ENCODE measurements around the gene SVIL. TPM values are rescaled to one million over a fixed set of nuclear protein-coding genes. Genes with fewer than 3 reads are reported as not detected.
A peak's percentile ranks its signal among the peaks of the same experiment; 100 is the strongest.
"Not testable (repeated sequence)": the region's sequence is repeated elsewhere in the genome, so short reads cannot be mapped to it uniquely, and the experiment has no call there.

The SVIL gene
- total RNA-seq, 1 donor = 36.9 TPM

DNA sequence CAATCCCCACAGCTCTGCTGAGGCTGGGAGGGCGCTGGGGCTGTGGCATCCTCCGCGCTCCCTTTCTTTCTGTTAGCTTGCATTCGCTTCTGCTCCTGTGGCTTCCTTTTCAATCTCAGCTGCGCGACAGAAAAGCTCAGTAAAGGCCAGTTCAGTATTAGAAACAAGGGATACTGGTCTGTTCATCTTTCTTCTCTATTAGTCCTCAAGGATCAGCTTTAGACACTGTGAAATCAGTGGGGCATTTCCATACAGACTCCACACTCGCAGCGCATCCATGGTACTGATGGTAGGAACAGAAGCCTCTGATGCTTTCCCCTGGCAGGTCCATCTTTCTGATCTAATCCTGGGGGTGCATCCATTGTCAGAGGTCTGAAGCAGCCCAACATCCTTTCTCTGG, 182.2 kb downstream of the SVIL start:
- Histone ChIP-seq H3K4me2 (ENCODE audit: insufficient read depth, low read length) (no peak overlapping the region), H3K4me1 (ENCODE audit: insufficient read depth, low read length) (no peaks in the 10 kb centered on the region), H3K4me3 (ENCODE audit: insufficient read depth, low read length) (no peak overlapping the region), H4K20me1 (ENCODE audit: insufficient read depth, low read length) (peaks cover 4% of the 10 kb centered on the region), H2AFZ (ENCODE audit: low read length) (no peak overlapping the region), H3K27ac (ENCODE audit: low read depth, low read length) (no peak overlapping the region), H3K36me3 (ENCODE audit: insufficient read depth, low read length) (peaks cover 6% of the 10 kb centered on the region), H3K27me3 (ENCODE audit: insufficient read depth, low read length) (no peaks in the 10 kb centered on the region), H3K79me2 (ENCODE audit: insufficient read depth, low read length) (peaks cover 38% of the 10 kb centered on the region), H3K9me3 (ENCODE audit: low read depth, low read length) (no peaks in the 10 kb centered on the region)
- TF ChIP-seq, protein P1, sequence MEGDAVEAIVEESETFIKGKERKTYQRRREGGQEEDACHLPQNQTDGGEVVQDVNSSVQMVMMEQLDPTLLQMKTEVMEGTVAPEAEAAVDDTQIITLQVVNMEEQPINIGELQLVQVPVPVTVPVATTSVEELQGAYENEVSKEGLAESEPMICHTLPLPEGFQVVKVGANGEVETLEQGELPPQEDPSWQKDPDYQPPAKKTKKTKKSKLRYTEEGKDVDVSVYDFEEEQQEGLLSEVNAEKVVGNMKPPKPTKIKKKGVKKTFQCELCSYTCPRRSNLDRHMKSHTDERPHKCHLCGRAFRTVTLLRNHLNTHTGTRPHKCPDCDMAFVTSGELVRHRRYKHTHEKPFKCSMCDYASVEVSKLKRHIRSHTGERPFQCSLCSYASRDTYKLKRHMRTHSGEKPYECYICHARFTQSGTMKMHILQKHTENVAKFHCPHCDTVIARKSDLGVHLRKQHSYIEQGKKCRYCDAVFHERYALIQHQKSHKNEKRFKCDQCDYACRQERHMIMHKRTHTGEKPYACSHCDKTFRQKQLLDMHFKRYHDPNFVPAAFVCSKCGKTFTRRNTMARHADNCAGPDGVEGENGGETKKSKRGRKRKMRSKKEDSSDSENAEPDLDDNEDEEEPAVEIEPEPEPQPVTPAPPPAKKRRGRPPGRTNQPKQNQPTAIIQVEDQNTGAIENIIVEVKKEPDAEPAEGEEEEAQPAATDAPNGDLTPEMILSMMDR (IDR thresholded peaks at IDR 0.05; ENCODE audit: extremely low read depth, low read depth, low read length) = no peak
- no peak for DNase-seq (ENCODE audit: insufficient read length, low spot score, missing footprints)

DNA sequence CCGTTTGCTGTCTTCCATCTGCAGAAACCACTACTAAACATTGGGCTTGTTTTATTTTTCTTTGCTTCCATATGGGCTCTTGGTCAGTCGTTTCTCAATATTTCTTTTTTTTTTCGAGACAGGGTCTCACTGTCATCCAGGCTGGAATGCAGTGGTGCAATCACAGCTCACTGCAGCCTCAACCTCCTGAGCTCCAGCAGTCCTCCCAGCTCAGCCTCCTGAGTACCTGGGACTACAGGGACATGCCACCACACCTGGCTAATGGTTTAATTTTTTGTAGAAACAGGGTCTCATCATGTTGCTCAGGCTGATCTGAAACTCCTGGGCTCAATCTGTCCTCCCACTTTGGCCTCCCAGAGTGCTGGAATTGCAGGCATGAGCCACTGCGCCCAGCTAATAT, 182.8 kb downstream of the SVIL start:
- TF ChIP-seq, protein P1 (IDR thresholded peaks at IDR 0.05; ENCODE audit: extremely low read depth, low read depth, low read length) = no peak
- H2AFZ ChIP-seq (ENCODE audit: low read length) = no peak overlapping the region
- H4K20me1 ChIP-seq (ENCODE audit: insufficient read depth, low read length) = peaks cover 4% of the 10 kb centered on the region
- no peak overlapping the region for H3K4me3 ChIP-seq (ENCODE audit: insufficient read depth, low read length)
- no peak overlapping the region for H3K27ac ChIP-seq (ENCODE audit: low read depth, low read length)
- H3K79me2 ChIP-seq (ENCODE audit: insufficient read depth, low read length) = peaks cover 44% of the 10 kb centered on the region
- H3K4me2 ChIP-seq (ENCODE audit: insufficient read depth, low read length) = no peak overlapping the region
- peaks cover 6% of the 10 kb centered on the region for H3K36me3 ChIP-seq (ENCODE audit: insufficient read depth, low read length)
- no peak for DNase-seq (ENCODE audit: insufficient read length, low spot score, missing footprints)
- no peaks in the 10 kb centered on the region for H3K27me3 ChIP-seq (ENCODE audit: insufficient read depth, low read length)
- no peaks in the 10 kb centered on the region for H3K9me3 ChIP-seq (ENCODE audit: low read depth, low read length)
- no peaks in the 10 kb centered on the region for H3K4me1 ChIP-seq (ENCODE audit: insufficient read depth, low read length)

DNA sequence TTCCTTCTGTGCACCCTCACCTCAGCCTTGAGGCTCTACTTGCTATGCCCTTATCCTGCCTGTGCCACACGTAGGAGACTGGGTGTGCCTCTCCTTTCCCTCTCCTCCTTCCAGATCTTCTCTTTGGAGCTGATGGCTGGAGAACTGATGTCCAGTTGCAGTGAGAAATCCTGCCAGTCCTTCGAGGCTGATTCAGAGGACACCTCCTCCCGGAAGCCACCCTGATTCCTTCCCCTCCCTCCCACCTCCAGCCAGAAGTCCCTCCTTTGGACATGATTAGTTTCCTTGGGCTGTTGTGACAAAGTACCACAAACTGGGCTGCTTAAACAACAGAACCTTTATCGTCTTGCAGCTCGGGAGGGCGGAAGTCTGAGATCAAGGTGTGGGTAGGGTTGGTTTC, 184.4 kb downstream of the SVIL start:
- no peaks in the 10 kb centered on the region for H3K4me1 ChIP-seq (ENCODE audit: insufficient read depth, low read length)
- H3K79me2 ChIP-seq (ENCODE audit: insufficient read depth, low read length) = peaks cover 48% of the 10 kb centered on the region
- no peak overlapping the region for H3K4me3 ChIP-seq (ENCODE audit: insufficient read depth, low read length)
- H3K36me3 ChIP-seq (ENCODE audit: insufficient read depth, low read length) = peaks cover 6% of the 10 kb centered on the region
- peaks cover 7% of the 10 kb centered on the region for H4K20me1 ChIP-seq (ENCODE audit: insufficient read depth, low read length)
- H3K27ac ChIP-seq (ENCODE audit: low read depth, low read length) = no peak overlapping the region
- no peak for DNase-seq (ENCODE audit: insufficient read length, low spot score, missing footprints)
- H3K27me3 ChIP-seq (ENCODE audit: insufficient read depth, low read length) = no peaks in the 10 kb centered on the region
- H3K4me2 ChIP-seq (ENCODE audit: insufficient read depth, low read length) = no peak overlapping the region
- H2AFZ ChIP-seq (ENCODE audit: low read length) = no peak overlapping the region
- H3K9me3 ChIP-seq (ENCODE audit: low read depth, low read length) = no peaks in the 10 kb centered on the region
- TF ChIP-seq, protein P1 (IDR thresholded peaks at IDR 0.05; ENCODE audit: extremely low read depth, low read depth, low read length) = no peak

DNA sequence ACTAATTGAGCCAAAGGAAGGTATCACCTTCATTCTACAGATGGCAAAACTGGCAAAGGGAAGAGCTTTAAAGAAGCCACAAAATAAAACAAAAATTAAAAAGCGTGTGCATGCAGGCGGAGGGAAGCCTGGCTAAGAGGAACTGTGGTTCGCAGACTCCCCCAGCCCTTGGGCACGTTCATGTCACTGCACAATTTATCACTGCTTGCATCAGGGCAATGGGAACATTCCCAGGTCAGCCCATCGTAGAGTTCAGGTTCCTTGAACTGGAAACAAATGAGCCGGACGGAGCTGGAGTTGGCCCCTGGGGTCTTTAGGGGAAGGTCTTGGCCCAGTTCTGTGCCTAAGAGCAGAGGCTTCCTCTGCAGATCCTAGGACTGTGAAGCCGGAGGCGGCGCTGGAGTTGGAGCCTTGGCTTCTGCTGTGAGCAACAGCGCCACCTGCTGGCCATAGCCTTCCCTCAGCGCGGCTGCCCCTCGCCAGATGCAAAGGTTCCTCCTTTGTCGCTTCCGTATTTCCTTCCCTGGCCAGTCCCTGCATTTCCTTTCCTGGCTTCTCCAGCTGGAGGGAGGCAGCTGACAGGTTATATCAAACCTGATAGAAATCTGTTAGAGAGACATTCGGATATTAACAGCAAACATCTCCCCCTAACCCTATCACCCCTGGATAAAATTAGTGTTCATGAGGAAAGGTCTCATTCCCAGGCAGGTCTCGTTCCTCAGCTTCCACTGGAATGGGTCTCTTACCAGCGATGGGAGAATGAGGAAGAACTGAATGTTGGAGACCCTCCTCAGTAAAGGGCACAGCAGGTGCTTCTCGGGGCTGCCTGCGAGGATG, 185.8 kb downstream of the SVIL start:
- not testable (repeated sequence) for H3K4me1 ChIP-seq (ENCODE audit: insufficient read depth, low read length); H3K27me3 ChIP-seq (ENCODE audit: insufficient read depth, low read length); H3K9me3 ChIP-seq (ENCODE audit: low read depth, low read length); H3K4me2 ChIP-seq (ENCODE audit: insufficient read depth, low read length); H4K20me1 ChIP-seq (ENCODE audit: insufficient read depth, low read length); H3K27ac ChIP-seq (ENCODE audit: low read depth, low read length); H3K36me3 ChIP-seq (ENCODE audit: insufficient read depth, low read length); DNase-seq (ENCODE audit: insufficient read length, low spot score, missing footprints); H3K4me3 ChIP-seq (ENCODE audit: insufficient read depth, low read length); H2AFZ ChIP-seq (ENCODE audit: low read length)
- peaks cover 51% of the 10 kb centered on the region for H3K79me2 ChIP-seq (ENCODE audit: insufficient read depth, low read length)
- TF ChIP-seq, protein P1 (IDR thresholded peaks at IDR 0.05; ENCODE audit: extremely low read depth, low read depth, low read length) = peak; percentile 63
